Hepatocyte (in vitro differentiated cells): ENCODE data around the gene MDP1. TPM values are rescaled to one million over a fixed set of nuclear protein-coding genes. Genes with fewer than 3 reads are reported as not detected.

Source experiments
- DNase-seq: peaks from one replicate; pipeline ENCODE4 v3.0.0-alpha.2; 2016; ENCODE audit warnings: low spot score
- H2AFZ ChIP-seq: fragments of 200-600 bp; sonication (generic); 2 replicates; pipeline ENCODE4 v1.6.0; 2016; ENCODE audit warnings: antibody characterized with exemption, mild to moderate bottlenecking
- H3K27ac ChIP-seq: fragments of 200-600 bp; sonication (generic); 2 replicates; pipeline ENCODE4 v1.5.1; 2016; ENCODE audit warnings: mild to moderate bottlenecking
- H3K27me3 ChIP-seq: fragments of 200-600 bp; sonication (generic); 2 replicates; pipeline ENCODE4 v1.6.1; 2016
- H3K36me3 ChIP-seq: fragments of 200-600 bp; sonication (generic); replicated peaks from 2 replicates; pipeline ENCODE4 v1.5.1; 2016; ENCODE audit warnings: low read depth; ENCODE audit not compliant: insufficient read depth
- H3K4me1 ChIP-seq: fragments of 200-600 bp; sonication (generic); 2 replicates; pipeline ENCODE4 v1.5.1; 2016; ENCODE audit warnings: mild to moderate bottlenecking, moderate library complexity; ENCODE audit not compliant: insufficient read depth
- H3K4me2 ChIP-seq: fragments of 200-600 bp; sonication (generic); 2 replicates; pipeline ENCODE4 v1.6.0; 2016
- H3K4me3 ChIP-seq: fragments of 200-600 bp; sonication (generic); 2 replicates; pipeline ENCODE4 v1.5.1; 2016; ENCODE audit warnings: mild to moderate bottlenecking
- H3K79me2 ChIP-seq: fragments of 200-600 bp; sonication (generic); 2 replicates; pipeline ENCODE4 v1.6.0; 2017; ENCODE audit warnings: mild to moderate bottlenecking
- H3K9me2 ChIP-seq: fragments of 200-600 bp; sonication (generic); replicated peaks from 2 replicates; pipeline ENCODE4 v1.6.0; 2017; ENCODE audit warnings: mild to moderate bottlenecking; ENCODE audit not compliant: insufficient read depth
- H3K9me3 ChIP-seq: fragments of 200-600 bp; sonication (generic); 2 replicates; pipeline ENCODE4 v1.5.1; 2016; ENCODE audit warnings: low read depth, mild to moderate bottlenecking
- H4K20me1 ChIP-seq: fragments of 200-600 bp; sonication (generic); 2 replicates; pipeline ENCODE4 v1.6.0; 2016; ENCODE audit warnings: mild to moderate bottlenecking; ENCODE audit not compliant: insufficient read depth, poor library complexity, severe bottlenecking
- CTCF ChIP-seq: fragments of 200-600 bp; sonication (generic); IDR thresholded peaks from 2 replicates; pipeline ENCODE4 v1.5.1; 2016; ENCODE audit warnings: antibody characterized with exemption, mild to moderate bottlenecking; ENCODE audit not compliant: poor library complexity
- EZH2 ChIP-seq: fragments of 200-600 bp; sonication (generic); IDR thresholded peaks from 2 replicates; pipeline ENCODE4 v1.6.1; 2016; ENCODE audit warnings: antibody characterized with exemption, mild to moderate bottlenecking, borderline replicate concordance
- EZH2phosphoT487 ChIP-seq: fragments of 200-600 bp; sonication (generic); IDR thresholded peaks from one replicate; pipeline ENCODE4 v1.6.1; 2018; ENCODE audit warnings: antibody characterized with exemption, mild to moderate bottlenecking, low read depth, moderate library complexity; ENCODE audit not compliant: unreplicated experiment, severe bottlenecking
- WGBS: methylation state at CpG from one replicate; pipeline ENCODE4 v1.1.6; 2016; ENCODE audit warnings: low lambda C conversion rate; ENCODE audit errors: missing lambda C conversion rate; 5-methylcytosine and 5-hydroxymethylcytosine counted together
- polyA plus RNA-seq: library from polyadenylated mRNA; unstranded; fragments of >200 nt; fragmentation: Nextera tagmentation; extraction: Ambion mirVana; gene quantifications from 2 replicates; pipeline ENCODE4 v1.2.1, GENCODE V29; 2016
- total RNA-seq: library from RNA; depleted of rRNA; stranded (reverse); fragments of >200 nt; gene quantifications from 2 replicates; pipeline ENCODE4 v1.2.3, GENCODE V29; 2014

The MDP1 gene
- total and polyA plus RNA-seq, 2 experiments from 2014 or later: 8.0 to 16.1 TPM

- DNase-seq: no peak
- H3K4me1 ChIP-seq: peaks cover 8% of the 10 kb centered on the region
- no peak overlapping the region for H2AFZ ChIP-seq
- no peaks in the 10 kb centered on the region for H3K9me2 ChIP-seq
- H3K79me2 ChIP-seq: no peaks in the 10 kb centered on the region
- H3K4me2 ChIP-seq: no peak overlapping the region
- H3K9me3 ChIP-seq: no peaks in the 10 kb centered on the region
- no peaks in the 10 kb centered on the region for H4K20me1 ChIP-seq
- H3K36me3 ChIP-seq: no peaks in the 10 kb centered on the region
- H3K27ac ChIP-seq: no peak overlapping the region
- H3K4me3 ChIP-seq: no peak overlapping the region
- no peaks in the 10 kb centered on the region for H3K27me3 ChIP-seq
- no peak for TF ChIP-seq CTCF
- no peak for TF ChIP-seq EZH2
- no peak for TF ChIP-seq EZH2phosphoT487
- WGBS: 83% methylated on average over 8 of the region's 8 CpGs
These were observed 39.6 kb upstream of the MDP1 start for GRCh38 chr14:24255438-24255837.

- Histone ChIP-seq H3K4me1 (peaks cover 8% of the 10 kb centered on the region), H2AFZ (no peak overlapping the region), H3K9me2 (no peaks in the 10 kb centered on the region), H3K9me3 (no peaks in the 10 kb centered on the region), H3K27ac (no peak overlapping the region), H3K4me3 (no peak overlapping the region), H3K4me2 (no peak overlapping the region), H3K36me3 (no peaks in the 10 kb centered on the region), H3K27me3 (no peaks in the 10 kb centered on the region), H4K20me1 (no peaks in the 10 kb centered on the region), H3K79me2 (no peaks in the 10 kb centered on the region)
- WGBS: 96% methylated on average over 19 of the region's 19 CpGs
- TF ChIP-seq EZH2 (no peak), EZH2phosphoT487 (no peak), CTCF (no peak)
- no peak for DNase-seq
These were observed 38.9 kb upstream of the MDP1 start for GRCh38 chr14:24254630-24255392.

GRCh38 chr14:24253936-24254335, 38.1 kb upstream of the MDP1 start:
- DNase-seq: no peak
- Histone ChIP-seq H3K4me3 (no peak overlapping the region), H3K27ac (no peak overlapping the region), H3K27me3 (no peaks in the 10 kb centered on the region), H3K4me1 (peaks cover 8% of the 10 kb centered on the region), H3K36me3 (no peaks in the 10 kb centered on the region), H4K20me1 (no peaks in the 10 kb centered on the region), H2AFZ (no peak overlapping the region), H3K79me2 (no peaks in the 10 kb centered on the region), H3K9me3 (no peaks in the 10 kb centered on the region), H3K9me2 (no peaks in the 10 kb centered on the region), H3K4me2 (no peak overlapping the region)
- TF ChIP-seq EZH2phosphoT487: no peak
- no peak for TF ChIP-seq CTCF
- no peak for TF ChIP-seq EZH2
- WGBS: 92% methylated on average over 7 of the region's 7 CpGs
